Central memory CD4-positive, alpha-beta T cell (primary cell): Measurements from ENCODE around the gene CDIP1.

Experiments
- DNase-seq: peaks from one replicate; pipeline ENCODE4 v3.0.0; 2022

Gene CDIP1

DNA sequence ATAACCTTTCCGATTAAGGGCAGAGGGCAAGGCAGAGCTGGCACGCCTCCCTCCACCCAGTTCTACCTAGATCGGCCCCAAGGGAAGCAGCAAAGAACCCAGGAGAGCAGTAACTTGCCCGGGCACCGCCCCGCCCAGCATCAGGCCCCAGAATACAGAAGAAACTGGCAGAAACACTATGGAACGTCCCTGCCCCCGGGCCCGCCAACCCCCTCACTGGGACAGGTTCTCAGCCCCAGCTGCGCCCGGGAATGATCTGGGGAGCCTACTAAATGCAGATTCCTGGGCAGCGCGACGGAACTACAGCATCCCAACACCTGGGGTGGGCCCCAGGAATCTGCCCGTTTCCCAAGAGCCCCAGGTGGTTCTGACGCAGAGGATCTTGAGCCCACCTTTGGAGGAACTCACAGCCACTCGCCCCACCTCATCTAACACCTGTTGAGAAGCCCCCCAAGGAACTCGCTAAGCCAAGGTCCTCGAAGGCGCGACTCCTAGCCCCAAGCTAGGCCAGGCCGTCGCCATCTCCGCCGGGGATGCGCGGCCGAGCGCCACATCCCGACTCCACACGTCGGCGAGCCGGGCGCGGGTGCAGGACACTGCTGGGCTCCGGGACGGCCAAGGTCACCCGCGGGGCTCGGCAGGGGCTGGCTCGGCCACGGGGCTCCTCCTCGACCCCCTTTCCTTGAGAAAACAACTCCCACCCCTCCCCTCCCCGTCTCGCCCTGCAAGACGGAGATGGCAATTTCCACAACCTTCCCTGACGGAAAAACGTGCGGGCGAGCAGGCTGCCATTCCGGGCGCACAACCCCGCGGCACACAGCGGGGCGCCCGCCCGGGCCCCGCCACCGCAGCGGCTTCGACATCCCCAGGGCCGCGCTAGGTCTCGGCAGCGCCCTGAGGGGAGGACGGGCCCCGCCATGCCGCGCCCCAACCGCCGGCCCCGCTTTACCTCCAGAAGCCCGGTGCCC lies 913 bp downstream of the CDIP1 start:
- DNase-seq: no peak

DNA sequence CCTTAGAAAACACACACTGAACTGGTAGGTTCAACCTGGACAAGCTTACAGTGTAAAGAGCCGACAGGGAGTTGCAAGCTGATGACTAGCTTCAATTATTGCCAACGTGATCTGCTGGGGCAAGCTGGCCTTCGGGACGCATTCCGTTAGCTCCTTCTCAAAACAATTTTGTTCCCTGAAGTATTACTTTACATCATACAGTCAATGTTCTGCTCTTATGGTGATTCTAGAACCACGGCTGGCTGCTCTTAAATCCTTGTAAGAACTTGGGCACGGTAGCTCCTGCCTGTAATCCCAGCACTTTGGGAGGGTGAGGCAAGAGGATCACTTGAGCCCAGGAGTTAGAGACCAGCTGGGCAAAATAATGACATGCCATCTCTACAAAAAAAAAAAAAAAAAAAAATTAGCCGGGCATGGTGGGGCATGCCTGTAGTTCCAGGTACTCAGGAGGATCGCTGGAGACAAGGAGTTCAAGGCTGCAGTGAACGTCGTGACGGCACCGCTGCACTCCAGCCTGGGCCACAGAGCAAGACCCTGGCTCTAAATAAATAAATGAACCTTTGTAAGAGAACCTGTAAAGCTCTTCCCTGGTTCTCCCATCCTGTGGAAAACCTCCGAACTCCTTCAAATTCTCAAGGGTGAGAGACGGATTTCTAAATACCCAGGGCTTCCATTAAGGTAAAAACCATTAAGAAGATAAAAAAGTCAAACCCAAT lies 2.0 kb downstream of the CDIP1 start:
- no peak for DNase-seq

DNA sequence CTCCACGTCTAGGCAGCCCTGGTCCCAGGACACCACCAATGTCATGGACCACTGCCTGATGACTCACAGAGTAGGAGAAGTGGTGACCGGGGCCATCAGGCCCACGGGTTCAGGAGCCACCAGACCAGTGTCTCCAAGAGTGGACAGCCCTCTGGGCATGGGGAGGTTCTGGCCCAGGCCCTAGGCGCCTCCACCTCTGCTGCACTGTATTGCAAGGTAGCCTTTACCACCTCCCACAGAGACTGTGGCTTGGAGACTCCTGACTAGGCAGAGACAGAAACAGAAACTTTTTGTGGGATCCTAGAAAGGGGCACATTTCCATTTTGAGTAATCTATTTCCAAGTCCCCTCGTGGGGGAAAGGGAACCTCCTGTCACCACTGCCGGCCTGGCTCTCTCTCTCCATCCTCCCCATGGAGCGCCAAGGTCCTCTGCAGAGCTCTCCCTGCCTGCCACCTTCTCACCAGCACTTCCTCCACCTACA lies 2.9 kb downstream of the CDIP1 start:
- DNase-seq: no peak

DNA sequence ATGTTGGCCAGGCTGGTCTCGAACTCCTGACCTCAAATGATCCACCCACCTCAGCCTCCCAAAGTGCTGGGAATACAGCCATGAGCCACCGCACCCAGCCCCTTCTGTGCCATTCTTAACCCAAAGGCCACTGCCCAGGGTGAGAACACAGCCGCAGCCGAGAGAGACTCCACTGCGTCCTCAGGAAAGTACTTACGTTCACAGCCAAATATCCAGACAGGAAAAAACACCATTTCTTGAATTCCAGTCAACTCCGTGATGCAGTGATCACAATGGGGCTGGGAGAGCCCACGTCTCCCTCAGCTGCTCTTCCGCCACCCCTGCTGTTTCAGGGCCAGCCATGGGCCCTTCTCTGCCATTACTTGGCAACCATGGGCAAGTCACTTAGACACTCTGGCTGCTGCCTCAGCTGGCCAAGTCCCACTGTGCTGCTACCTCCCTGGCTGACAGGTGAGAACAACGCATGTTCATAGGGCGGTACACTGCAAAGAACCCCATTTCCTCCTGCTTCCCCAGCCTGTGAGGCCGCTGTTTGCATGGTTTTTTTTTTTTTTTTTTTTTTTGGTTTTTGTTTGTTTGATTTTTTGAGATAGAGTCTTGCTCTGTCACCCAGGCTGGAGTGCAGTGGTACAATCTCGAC lies 4.3 kb downstream of the CDIP1 start:
- no peak for DNase-seq

DNA sequence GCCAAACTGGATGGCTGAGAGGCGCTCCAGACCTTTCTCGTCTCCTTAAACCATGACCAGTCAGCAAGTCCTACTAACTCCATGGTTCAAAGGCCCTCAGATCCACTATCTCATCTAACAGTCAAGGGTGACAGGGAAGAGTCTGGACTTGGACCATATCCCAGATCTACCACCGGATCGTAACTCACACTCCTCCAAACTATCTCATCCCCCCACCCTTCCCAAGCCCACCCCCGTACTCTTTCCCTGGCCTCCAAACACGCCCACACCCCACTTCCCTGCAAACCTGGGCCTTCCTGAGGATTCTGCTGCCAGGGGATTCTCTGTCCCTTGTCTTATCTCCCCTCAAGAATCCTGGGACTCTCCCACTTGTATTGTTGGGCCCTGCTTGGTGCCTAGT lies 5.1 kb downstream of the CDIP1 start:
- DNase-seq: no peak

DNA sequence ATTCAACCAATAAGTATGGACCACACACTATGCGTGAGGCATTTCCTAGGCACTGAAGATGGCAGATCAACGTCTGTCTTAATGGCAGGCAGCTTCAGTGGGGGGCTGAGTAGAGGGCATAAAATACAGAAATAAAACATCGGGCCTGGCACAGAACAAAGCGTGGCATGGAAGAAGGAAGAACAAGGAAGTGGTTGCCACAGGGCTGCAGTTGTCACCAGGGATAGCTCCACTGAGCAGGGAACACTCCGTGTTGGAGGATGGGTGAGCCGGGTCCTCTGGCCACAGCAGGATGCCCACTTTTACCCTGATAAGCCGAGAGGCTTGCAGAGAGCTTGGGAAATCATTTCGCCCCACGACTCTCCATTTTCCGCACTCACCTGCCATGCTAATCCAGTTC lies 6.3 kb downstream of the CDIP1 start:
- DNase-seq: no peak

DNA sequence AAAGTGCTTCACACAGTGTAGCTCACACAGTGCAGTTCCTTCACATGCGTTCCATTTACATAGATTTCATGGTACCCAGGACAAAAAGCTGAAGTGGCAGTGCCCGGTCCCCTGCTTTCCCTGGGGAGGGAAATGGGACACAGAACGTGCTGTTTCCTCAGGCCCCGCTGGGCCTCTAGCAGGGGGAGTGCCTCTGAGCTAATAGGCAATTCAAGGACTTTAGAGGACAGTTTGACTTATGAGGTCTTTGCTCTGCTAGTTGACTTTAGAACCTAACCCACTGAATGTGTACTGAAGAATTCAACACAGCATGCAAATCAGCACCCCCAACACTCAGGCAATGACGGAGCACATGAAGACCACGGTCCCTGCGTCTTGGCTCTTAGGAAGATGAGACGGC lies 6.8 kb downstream of the CDIP1 start:
- DNase-seq: no peak

DNA sequence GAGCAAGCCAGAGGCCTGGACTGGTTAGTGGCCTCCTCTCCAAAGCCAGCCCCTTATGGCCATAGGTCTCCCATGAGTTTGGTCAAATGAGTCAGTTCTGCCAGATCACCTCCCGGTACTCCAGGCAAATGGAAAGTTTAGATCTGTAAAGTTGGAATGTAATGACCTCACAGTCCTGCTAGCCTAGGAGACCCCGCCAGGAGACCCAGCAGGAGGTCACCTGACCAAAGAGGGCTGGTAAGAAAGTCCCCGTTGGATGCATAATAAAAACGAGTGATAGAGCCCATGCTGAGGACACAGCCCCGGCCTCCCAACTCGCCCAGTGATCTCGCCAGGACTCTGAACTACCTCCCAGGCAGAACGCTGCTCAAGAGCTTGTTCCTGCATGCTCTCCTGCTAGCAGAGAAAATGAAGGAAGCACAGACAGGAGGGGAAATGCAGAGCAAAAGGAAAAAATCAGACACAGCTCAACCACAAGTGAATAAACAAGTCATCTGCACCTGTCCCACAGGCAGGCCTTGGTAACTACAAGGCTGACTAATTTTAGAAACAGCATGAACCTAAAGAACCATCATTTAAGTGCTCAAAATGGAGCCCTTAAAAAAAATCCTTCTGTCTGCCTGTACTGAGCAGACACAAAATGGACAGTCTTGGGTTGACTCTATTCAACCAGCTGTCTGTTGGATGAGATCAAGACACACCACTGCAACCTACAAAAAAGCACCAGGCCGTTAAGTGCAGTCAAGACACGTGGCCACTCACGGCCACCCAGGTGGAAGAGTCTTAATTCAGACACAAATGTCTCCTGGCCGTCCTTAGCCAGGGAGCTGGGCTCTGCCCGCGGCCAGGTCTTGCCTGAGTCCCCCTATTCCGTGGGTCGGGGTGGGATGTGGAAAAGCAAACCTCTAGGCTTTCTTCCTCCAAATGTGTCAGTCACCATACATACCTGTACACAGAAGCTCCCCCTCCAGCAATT lies 9.2 kb downstream of the CDIP1 start:
- peak; percentile 16 for DNase-seq

DNA sequence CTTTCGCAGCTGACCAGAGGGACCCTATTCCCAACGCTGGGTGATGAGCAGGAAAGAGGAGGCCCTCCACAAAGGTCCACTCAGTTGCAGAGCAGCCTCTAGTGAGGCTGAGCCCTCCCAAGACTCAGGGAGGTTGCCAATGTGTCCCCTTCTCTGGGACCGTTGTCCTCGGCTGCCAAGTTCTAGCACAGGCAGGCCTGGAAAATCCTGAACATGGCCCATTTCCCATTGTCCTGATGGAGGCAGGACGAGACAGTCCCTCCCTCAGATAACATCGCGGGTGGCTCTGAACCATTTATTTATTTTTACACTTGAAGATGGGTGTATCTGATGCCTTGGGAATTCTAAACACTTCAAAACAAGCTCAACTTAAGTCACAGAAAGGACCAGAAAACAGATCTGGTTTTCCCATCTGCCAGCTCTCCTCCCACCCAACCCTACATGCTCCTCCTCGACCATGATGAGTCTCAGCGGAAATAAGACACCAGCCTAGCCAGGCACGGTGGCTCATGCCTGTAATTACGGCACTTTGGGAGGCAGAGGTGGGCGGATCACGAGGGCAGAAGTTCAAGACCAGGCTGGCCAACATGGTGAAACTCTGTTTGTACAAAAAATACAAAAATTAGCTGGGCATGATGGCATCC lies 12.8 kb downstream of the CDIP1 start:
- no peak for DNase-seq

DNA sequence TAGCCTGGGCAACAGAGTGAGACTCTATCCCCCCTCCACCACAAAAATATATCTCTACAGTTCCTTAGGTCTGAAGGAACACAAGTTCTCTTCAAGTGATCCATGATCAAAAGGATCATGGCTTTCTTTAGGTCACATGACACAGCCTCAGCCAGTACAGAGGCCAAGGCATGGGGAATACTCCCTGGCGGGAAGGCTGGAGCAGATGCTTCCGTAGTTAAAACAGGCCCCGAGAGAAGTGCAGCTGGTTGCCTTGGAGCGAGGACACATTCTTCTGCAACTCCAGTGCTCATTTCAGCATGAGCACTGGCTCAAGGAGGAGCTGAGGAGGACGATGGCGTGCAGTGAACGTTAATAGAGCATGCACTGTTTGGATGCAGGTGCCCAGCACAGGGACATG lies 13.5 kb downstream of the CDIP1 start:
- DNase-seq: no peak

DNA sequence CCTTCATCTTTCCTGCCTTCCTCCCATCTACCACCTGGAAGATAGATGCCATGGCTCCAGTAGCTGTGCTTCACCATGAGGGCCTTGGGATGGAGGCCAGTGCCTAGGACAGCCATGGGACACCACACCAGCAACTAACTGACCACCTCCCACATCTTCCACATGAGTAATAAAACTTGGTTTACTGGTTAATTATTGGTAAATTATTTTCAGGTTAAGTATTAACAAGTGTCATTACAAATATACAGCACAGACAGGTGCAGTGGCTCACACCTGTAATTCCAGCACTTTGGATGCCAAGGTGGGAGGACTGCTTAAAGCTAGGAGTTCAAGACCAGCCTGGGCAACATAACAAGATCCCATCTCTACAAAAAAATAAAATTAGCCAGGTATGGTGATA lies 14.0 kb downstream of the CDIP1 start:
- no peak for DNase-seq

DNA sequence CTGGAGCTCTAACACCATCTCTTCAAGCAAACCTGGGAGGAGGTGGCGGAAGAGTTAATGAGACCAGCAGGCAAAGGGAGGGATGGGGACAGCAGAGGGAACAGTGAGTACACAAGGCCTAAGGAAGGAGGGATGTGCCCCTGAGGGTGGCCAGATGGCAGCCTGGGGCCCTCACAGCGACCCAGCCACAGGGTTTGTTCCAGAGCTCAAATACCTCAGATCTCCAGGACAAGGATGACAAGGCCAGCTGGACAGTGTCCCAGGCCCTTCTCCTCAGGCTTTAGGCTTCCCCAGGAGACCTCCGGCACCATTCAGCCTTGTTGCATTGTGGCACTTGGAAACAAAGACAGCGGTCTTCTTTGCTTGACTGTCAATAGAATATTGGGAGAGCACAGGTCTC lies 14.9 kb downstream of the CDIP1 start:
- no peak for DNase-seq

DNA sequence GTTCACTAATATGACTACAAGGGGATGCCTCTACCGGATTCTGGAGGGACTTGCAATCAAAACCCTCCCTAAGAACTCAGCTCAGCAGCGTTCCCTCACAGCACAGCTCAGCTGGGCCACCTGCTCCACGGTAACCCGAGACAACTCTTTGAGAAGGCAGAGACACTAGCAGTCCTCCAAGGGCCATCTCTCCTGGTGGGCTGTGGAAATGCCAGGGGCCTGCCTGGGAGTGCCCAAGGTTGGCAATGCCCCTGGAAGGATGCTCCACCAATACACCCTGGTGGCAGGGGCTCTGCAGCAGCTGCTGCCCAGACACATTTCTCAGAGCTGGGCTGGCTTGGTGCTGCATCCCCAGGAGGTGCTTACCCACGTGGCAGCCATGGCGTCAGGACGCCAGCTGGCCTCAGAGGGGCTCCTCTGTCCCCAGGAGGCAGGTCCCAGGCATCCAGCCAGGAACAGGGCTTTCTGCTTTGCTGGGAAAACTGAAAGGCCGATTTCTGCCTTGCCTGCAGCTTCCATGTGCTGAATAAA lies 16.5 kb downstream of the CDIP1 start:
- DNase-seq: no peak

DNA sequence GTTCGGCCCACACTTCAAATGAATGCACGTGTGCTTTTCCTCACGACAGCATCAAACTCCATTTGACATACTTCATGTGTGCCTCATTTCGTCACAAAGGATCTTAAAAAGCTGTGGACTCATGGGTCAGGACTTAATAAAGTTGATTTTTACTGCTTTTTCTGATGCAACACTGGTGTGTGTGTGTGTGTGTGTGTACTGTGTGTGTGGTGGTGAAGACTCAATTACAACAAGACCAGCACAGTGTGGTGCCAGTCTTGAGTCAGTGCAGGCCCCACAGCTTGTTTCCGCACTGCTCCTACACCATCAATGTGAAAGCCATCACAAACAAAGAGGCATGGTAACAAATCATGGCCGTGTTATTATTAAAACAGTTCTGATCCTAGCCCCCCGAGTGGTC lies 17.7 kb downstream of the CDIP1 start:
- DNase-seq: no peak

DNA sequence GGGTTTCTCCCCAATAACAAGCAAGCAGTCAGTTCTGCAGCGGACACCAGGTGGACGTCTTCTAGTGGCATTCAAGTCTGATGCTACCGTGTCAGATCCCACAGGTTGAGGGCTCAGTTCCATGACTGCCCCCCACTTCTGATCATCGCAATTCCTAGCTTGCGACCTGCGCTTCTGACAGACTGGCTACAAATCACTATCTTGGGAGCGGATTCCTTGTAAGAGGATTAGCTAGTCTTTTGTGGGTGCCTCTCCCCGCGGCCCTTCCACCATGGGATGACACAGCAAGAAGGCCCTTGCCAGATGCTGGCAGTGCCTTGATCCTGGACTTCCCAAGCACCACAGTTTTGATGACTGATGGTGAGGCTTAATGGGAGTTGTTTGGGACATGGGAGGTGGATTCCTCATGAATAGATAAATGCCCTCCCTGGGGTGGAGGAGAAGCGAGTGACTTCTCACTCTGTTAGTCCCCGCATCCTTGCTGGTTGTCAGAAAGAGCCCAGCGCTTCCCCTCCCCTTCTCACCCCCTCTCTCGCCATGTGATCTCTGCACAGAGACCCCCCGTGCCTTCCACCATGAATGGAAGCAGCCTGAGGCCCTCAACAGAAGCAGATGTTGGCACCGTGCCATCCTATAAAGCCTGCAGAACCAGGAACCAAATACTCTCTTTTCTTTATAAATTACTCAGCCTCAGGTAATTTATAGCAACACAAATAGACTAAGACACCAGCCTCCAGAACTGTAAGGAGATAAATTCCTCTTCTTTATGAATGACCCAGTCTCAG lies 19.1 kb downstream of the CDIP1 start:
- DNase-seq: no peak

DNA sequence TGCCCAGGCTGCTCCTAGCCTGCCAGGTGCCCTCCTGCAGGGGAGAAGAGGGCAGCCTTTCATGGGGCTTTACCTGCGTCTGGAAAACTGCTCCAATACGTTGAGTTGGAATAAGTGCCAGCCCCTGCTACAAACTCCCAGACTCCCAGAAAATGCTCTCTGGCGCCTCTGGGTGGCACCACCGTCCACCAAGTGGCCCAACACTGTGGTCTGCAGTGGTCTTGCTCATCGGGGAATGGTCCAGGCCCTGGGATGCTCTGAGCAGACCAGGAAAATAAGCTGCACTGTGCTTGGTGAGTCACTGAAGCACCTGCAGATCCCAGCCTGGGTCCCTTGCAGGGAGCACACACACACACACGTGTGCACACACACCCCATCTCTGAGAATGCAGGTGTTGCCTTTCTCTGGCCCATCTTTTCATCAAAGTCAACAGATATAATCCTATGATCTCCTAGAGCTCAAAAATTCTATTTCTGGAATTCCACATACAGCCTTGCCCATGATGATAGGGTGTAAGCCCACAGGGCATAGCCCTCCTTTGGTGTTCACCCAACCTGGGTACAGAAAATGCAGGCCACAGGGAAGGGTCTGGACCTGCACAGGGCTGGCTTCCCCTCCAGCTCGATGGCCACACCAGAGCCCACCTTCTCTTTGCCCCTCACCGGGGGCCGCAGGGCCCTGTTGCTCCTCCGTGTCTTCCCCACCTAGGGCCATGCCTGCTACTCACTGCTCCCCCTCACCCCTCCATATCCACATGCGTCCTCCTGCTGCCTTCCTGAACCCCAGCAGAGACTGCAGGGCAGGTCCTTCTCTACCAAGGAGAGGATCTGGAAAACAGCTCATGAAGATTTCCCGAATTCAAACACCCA lies 20.5 kb downstream of the CDIP1 start:
- no peak for DNase-seq

DNA sequence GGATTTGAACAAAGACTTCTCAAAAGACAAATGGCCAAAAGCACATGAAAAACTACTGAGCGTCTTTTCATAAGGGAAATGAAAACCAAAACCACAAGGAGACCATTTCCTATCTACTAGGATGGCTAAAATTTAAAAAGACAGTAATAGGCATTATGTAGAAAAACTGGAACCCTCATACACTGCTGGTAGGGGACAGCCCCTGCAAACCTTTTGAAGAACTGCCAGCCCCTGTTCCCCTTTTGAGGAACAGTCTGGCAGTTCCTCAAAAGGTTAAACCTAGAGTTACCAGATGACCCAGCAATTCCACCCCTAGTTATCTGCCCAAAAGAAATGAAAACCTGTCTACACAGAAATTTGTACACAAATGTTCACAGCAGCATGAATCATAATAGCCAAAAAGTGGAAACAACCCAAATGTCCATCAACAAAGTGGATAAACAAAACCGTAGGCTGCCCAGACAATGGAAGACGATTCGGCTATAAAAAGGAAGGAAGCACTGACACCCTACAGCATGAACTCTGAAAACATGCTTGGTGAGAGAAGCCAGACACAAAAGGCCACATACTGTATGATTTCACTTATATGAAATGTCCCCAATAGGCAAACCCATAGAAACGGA lies 22.9 kb downstream of the CDIP1 start:
- no peak for DNase-seq

DNA sequence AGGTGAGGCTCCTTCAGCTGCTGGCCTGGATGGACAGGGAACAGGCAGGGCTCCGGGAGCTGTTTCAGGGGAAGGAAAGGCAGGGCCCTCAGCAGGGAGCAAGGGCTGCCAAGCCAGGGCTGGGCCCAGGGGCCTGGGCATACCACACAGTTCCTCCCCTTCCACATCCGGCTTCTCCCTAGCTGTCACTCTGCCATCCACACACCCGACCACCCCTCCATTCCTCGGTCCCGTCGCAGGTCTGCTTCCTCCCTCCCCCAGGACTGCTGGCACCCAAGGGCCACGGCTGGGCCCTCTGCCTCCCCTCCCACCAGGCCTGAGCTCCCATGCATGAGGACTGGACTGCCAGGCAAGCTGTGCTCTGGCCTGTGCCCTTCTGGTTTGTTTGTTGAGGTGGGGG lies 24.0 kb downstream of the CDIP1 start:
- no peak for DNase-seq

DNA sequence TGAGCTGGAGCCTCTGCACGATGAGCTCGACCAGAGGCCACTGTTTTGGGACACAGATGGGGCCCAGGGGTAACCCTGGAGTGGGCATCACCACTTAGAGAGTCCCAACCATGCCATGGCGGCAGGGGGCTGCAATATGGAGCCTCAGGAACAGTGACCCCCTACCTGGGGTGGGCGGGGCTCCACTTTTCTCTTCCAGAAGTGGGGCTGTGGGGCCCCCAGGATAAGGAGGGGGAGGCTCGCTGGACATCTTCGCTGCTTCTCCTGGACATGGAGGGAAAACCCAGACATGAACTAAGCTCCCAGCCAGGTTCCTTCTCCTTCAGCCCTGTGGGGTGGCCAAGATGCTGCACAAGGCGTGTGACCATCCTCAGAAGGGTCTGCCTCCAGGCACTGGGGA lies 24.7 kb downstream of the CDIP1 start:
- no peak for DNase-seq
